H1 (cell line): Measurements from ENCODE around the gene CFAP92. TPM values are rescaled to one million over a fixed set of nuclear protein-coding genes. Genes with fewer than 3 reads are reported as not detected.

ENCODE experiments used
- CBX8 ChIP-seq: fragments of 300-800, 300-1000 bp; sonication (generic); IDR thresholded peaks from 2 replicates; pipeline ENCODE4 v1.7.1; 2016; ENCODE audit warnings: low read depth, low read length, borderline replicate concordance
- CEBPB ChIP-seq: IDR thresholded peaks from 2 replicates; pipeline ENCODE4 v1.6.1; 2012; ENCODE audit warnings: low read depth, low read length
- CREB1 ChIP-seq: IDR thresholded peaks from 2 replicates; pipeline ENCODE4 v1.6.1; 2012; ENCODE audit warnings: inconsistent platforms
- FOSL1 ChIP-seq: IDR thresholded peaks from 2 replicates; pipeline ENCODE4 v1.6.1; 2011; ENCODE audit warnings: mild to moderate bottlenecking, low read depth, low read length, moderate library complexity; ENCODE audit not compliant: insufficient read depth
- RNF2 ChIP-seq: fragments of 200-900, 300-1000 bp; sonication (generic); IDR thresholded peaks from 2 replicates; pipeline ENCODE4 v1.7.1; 2016; ENCODE audit warnings: borderline replicate concordance, low read depth, mild to moderate bottlenecking, antibody characterized with exemption, low read length; ENCODE audit not compliant: poor library complexity, severe bottlenecking; ENCODE audit errors: missing control alignments
- RXRA ChIP-seq: IDR thresholded peaks from 2 replicates; pipeline ENCODE4 v1.6.1; 2011; ENCODE audit warnings: low read depth, mild to moderate bottlenecking, low read length, moderate library complexity; ENCODE audit not compliant: insufficient read depth
- SIRT6 ChIP-seq: IDR thresholded peaks from one replicate; pipeline ENCODE4 v1.7.1; 2012; ENCODE audit warnings: low read length, inconsistent platforms
- polyA plus RNA-seq, 7 experiments: library from polyadenylated mRNA; depleted of rRNA in 3 of 7; stranded (reverse) in 5 of 7; unstranded in 2 of 7; fragments of >200 nt in 5 of 7; fragments of 200-250 nt in 2 of 7; gene quantifications; 1 replicate in 5 of 7; 2 replicates in 1 of 7; 4 replicates in 1 of 7; pipeline versions ENCODE4 v1.2.1 to v1.2.3, GENCODE V29; 2011 to 2013; ENCODE audit warnings: missing spikeins in 2 of 7, mixed read lengths in 2 of 7
- total RNA-seq: library from RNA; stranded (reverse); fragmentation: NEBNext Ultra II Directional; extraction: Animal tissue kit (Norgen Biotek cat#: 25700); gene quantifications from 2 replicates; pipeline ENCODE4 v1.2.1, GENCODE V29; 2021
- TF ChIP-seq, protein P1 (sequence below): fragments of 300-600 bp; sonication (generic); IDR thresholded peaks from 2 replicates; pipeline ENCODE4 v1.7.1; 2012; ENCODE audit warnings: low read length, moderate library complexity, mild to moderate bottlenecking, inconsistent platforms; ENCODE audit not compliant: insufficient replicate concordance
- TF ChIP-seq, protein P2 (sequence below): IDR thresholded peaks from 2 replicates; pipeline ENCODE4 v1.6.1; 2012; ENCODE audit warnings: inconsistent platforms

Gene CFAP92
- total and polyA plus RNA-seq, 2 of the 8 experiments (the other 6 are each of a cell fraction or from before 2014, with no cell fraction given): 0.77 to 2.0 TPM

GRCh38 chr3:129007792-129008191 lies 13.9 kb upstream of the CFAP92 start (continued):
- no peak for TF ChIP-seq CBX8
- TF ChIP-seq RXRA: no peak
- TF ChIP-seq, protein P1, sequence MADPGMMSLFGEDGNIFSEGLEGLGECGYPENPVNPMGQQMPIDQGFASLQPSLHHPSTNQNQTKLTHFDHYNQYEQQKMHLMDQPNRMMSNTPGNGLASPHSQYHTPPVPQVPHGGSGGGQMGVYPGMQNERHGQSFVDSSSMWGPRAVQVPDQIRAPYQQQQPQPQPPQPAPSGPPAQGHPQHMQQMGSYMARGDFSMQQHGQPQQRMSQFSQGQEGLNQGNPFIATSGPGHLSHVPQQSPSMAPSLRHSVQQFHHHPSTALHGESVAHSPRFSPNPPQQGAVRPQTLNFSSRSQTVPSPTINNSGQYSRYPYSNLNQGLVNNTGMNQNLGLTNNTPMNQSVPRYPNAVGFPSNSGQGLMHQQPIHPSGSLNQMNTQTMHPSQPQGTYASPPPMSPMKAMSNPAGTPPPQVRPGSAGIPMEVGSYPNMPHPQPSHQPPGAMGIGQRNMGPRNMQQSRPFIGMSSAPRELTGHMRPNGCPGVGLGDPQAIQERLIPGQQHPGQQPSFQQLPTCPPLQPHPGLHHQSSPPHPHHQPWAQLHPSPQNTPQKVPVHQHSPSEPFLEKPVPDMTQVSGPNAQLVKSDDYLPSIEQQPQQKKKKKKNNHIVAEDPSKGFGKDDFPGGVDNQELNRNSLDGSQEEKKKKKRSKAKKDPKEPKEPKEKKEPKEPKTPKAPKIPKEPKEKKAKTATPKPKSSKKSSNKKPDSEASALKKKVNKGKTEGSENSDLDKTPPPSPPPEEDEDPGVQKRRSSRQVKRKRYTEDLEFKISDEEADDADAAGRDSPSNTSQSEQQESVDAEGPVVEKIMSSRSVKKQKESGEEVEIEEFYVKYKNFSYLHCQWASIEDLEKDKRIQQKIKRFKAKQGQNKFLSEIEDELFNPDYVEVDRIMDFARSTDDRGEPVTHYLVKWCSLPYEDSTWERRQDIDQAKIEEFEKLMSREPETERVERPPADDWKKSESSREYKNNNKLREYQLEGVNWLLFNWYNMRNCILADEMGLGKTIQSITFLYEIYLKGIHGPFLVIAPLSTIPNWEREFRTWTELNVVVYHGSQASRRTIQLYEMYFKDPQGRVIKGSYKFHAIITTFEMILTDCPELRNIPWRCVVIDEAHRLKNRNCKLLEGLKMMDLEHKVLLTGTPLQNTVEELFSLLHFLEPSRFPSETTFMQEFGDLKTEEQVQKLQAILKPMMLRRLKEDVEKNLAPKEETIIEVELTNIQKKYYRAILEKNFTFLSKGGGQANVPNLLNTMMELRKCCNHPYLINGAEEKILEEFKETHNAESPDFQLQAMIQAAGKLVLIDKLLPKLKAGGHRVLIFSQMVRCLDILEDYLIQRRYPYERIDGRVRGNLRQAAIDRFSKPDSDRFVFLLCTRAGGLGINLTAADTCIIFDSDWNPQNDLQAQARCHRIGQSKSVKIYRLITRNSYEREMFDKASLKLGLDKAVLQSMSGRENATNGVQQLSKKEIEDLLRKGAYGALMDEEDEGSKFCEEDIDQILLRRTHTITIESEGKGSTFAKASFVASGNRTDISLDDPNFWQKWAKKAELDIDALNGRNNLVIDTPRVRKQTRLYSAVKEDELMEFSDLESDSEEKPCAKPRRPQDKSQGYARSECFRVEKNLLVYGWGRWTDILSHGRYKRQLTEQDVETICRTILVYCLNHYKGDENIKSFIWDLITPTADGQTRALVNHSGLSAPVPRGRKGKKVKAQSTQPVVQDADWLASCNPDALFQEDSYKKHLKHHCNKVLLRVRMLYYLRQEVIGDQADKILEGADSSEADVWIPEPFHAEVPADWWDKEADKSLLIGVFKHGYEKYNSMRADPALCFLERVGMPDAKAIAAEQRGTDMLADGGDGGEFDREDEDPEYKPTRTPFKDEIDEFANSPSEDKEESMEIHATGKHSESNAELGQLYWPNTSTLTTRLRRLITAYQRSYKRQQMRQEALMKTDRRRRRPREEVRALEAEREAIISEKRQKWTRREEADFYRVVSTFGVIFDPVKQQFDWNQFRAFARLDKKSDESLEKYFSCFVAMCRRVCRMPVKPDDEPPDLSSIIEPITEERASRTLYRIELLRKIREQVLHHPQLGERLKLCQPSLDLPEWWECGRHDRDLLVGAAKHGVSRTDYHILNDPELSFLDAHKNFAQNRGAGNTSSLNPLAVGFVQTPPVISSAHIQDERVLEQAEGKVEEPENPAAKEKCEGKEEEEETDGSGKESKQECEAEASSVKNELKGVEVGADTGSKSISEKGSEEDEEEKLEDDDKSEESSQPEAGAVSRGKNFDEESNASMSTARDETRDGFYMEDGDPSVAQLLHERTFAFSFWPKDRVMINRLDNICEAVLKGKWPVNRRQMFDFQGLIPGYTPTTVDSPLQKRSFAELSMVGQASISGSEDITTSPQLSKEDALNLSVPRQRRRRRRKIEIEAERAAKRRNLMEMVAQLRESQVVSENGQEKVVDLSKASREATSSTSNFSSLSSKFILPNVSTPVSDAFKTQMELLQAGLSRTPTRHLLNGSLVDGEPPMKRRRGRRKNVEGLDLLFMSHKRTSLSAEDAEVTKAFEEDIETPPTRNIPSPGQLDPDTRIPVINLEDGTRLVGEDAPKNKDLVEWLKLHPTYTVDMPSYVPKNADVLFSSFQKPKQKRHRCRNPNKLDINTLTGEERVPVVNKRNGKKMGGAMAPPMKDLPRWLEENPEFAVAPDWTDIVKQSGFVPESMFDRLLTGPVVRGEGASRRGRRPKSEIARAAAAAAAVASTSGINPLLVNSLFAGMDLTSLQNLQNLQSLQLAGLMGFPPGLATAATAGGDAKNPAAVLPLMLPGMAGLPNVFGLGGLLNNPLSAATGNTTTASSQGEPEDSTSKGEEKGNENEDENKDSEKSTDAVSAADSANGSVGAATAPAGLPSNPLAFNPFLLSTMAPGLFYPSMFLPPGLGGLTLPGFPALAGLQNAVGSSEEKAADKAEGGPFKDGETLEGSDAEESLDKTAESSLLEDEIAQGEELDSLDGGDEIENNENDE: no peak
- no peak for TF ChIP-seq SIRT6
- no peak for TF ChIP-seq RNF2
- TF ChIP-seq, protein P2, sequence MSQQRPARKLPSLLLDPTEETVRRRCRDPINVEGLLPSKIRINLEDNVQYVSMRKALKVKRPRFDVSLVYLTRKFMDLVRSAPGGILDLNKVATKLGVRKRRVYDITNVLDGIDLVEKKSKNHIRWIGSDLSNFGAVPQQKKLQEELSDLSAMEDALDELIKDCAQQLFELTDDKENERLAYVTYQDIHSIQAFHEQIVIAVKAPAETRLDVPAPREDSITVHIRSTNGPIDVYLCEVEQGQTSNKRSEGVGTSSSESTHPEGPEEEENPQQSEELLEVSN: no peak
- no peak for TF ChIP-seq CEBPB
- no peak for TF ChIP-seq CREB1
- no peak for TF ChIP-seq FOSL1
